A549 (cell line): ENCODE measurements around the gene PES1. TPM values are rescaled to one million over a fixed set of nuclear protein-coding genes. Genes with fewer than 3 reads are reported as not detected.
A peak's percentile ranks its signal among the peaks of the same experiment; 100 is the strongest.

ENCODE experiments used
- ATAC-seq, 2 experiments: fragments of 200-7000 bp in 1 of 2; fragments of >200 bp in 1 of 2; cut with Nextera tagmentation in 1 of 2; cut with Tn5 transposase in 1 of 2; 3 replicates each; pipeline versions ENCODE4 v1.8.0 to v1.9.1; 2018 to 2020; ENCODE audit warnings: mild to moderate bottlenecking in 1 of 2, moderate library complexity in 1 of 2
- CTCF ChIA-PET: fragments of 300-600 bp; sonication (Branson Sonifier 250); formaldehyde crosslinking; extraction: SDS; loops from one replicate; lab custom pipeline; 2021; ENCODE audit warnings: antibody characterized with exemption, inconsistent platforms; lab: Yijun Ruan, JAX
- POLR2A ChIA-PET: fragments of 350-600 bp; formaldehyde crosslinking; extraction: SDS; loops from one replicate; lab custom pipeline; 2021; ENCODE audit warnings: antibody characterized with exemption, inconsistent platforms; lab: Yijun Ruan, JAX
- DNase-seq, 2 experiments: peaks; one replicate each; pipeline versions ENCODE4 v3.0.0 to v3.0.0-alpha.2; 2011 to 2016; ENCODE audit warnings: low read depth in 1 of 2, low spot score in 1 of 2
- FAIRE-seq: peaks from 2 replicates; lab custom pipeline; 2011; peaks lifted over from hg19 to GRCh38; lab: Jason Lieb, UNC
- H3K27ac ChIP-seq, 2 experiments: fragments of >200 bp; sonication (Bioruptor Twin); formaldehyde crosslinking; 3 replicates each; pipeline ENCODE4 v1.5.1; 2016 to 2017
- H3K4me1 ChIP-seq: fragments of >200 bp; sonication (Bioruptor Twin); formaldehyde crosslinking; 3 replicates; pipeline ENCODE4 v1.6.1; 2016
- H3K4me2 ChIP-seq: fragments of >200 bp; sonication (Bioruptor Twin); formaldehyde crosslinking; 3 replicates; pipeline ENCODE4 v1.6.1; 2016
- H3K4me3 ChIP-seq: fragments of >200 bp; sonication (Bioruptor Twin); formaldehyde crosslinking; 3 replicates; pipeline ENCODE4 v1.5.1; 2016
- H3K9me3 ChIP-seq: fragments of >200 bp; sonication (Bioruptor Twin); formaldehyde crosslinking; 3 replicates; pipeline ENCODE4 v1.6.1; 2016
- CBX2 ChIP-seq: fragments of 200-600 bp; sonication (generic); IDR thresholded peaks from 2 replicates; pipeline ENCODE4 v1.6.1; 2016; ENCODE audit warnings: low read depth, mild to moderate bottlenecking, borderline replicate concordance
- CBX8 ChIP-seq: fragments of 200-600 bp; sonication (generic); IDR thresholded peaks from 2 replicates; pipeline ENCODE4 v1.6.1; 2016
- CHD2 ChIP-seq: fragments of 150-350 bp; IDR thresholded peaks from 2 replicates; pipeline ENCODE4 v1.6.1; 2014; ENCODE audit warnings: low read length; ENCODE audit not compliant: partially characterized antibody
- CTCF ChIP-seq: fragments of >200 bp; sonication (Bioruptor Twin); formaldehyde crosslinking; IDR thresholded peaks from 3 replicates; pipeline ENCODE4 v1.5.1; 2016
- E2F6 ChIP-seq: IDR thresholded peaks from 2 replicates; pipeline ENCODE4 v1.6.1; 2012; ENCODE audit warnings: low read depth, borderline replicate concordance
- ELK1 ChIP-seq: fragments of 150-350 bp; IDR thresholded peaks from 2 replicates; pipeline ENCODE4 v1.6.1; 2014; ENCODE audit warnings: low read depth, mild to moderate bottlenecking, low read length
- FOXS1 ChIP-seq: fragments of 250-450 bp; sonication (Bioruptor Pico); IDR thresholded peaks from 2 replicates; pipeline ENCODE4 v1.5.0; 2020; ENCODE audit warnings: mild to moderate bottlenecking, moderate library complexity
- HDAC2 ChIP-seq: fragments of 200-600 bp; sonication (generic); IDR thresholded peaks from 2 replicates; pipeline ENCODE4 v1.6.1; 2016
- MAFK ChIP-seq: fragments of 450-650 bp; IDR thresholded peaks from 2 replicates; pipeline ENCODE4 v1.6.1; 2014; ENCODE audit not compliant: partially characterized antibody
- MYC ChIP-seq: IDR thresholded peaks from 2 replicates; pipeline ENCODE4 v1.6.1; 2012; ENCODE audit warnings: mild to moderate bottlenecking, inconsistent platforms, low read length, improper control_type of control experiment, borderline replicate concordance
- NFE2L2 ChIP-seq: fragments of 150-350 bp; conservative IDR thresholded peaks from 2 replicates; pipeline ENCODE4 v1.6.1; 2014; ENCODE audit warnings: low read length
- NR3C1 ChIP-seq: fragments of >200 bp; sonication (Bioruptor Twin); formaldehyde crosslinking; IDR thresholded peaks from 3 replicates; pipeline ENCODE4 v1.6.1; 2017
- RAD21 ChIP-seq, 2 experiments: fragments of >200 bp in 1 of 2; sonication (Bioruptor Twin) in 1 of 2; formaldehyde crosslinking in 1 of 2; IDR thresholded peaks in 1 of 2; conservative IDR thresholded peaks in 1 of 2; 2 replicates in 1 of 2; 3 replicates in 1 of 2; pipeline ENCODE4 v1.6.1; 2012 to 2018; ENCODE audit warnings: inconsistent platforms in 1 of 2
- RFX5 ChIP-seq: fragments of 450-650 bp; IDR thresholded peaks from 2 replicates; pipeline ENCODE4 v1.7.1; 2014; ENCODE audit warnings: antibody characterized with exemption, mild to moderate bottlenecking, moderate library complexity
- ZSCAN20 ChIP-seq: fragments of 250-450 bp; sonication (Bioruptor Pico); IDR thresholded peaks from 2 replicates; pipeline ENCODE4 v1.8.0; 2022; ENCODE audit warnings: mild to moderate bottlenecking, moderate library complexity
- WGBS: methylation state at CpG from one replicate; pipeline ENCODE4 v1.1.6; 2017; ENCODE audit errors: missing lambda C conversion rate; 5-methylcytosine and 5-hydroxymethylcytosine counted together
- polyA plus RNA-seq, 4 experiments: library from polyadenylated mRNA; depleted of rRNA in 3 of 4; stranded (reverse); fragments of >200 nt; fragmentation: RNase III in 1 of 4; extraction: RNeasy Plus Mini Kit Qiagen cat#74134 plus additional on column Dnase treatment in 1 of 4; gene quantifications; 2 replicates in 3 of 4; 3 replicates in 1 of 4; pipeline ENCODE4 v1.2.3, GENCODE V29; 2011 to 2017
- TF ChIP-seq, protein P1 (sequence below): fragments of 450-650 bp; IDR thresholded peaks from 2 replicates; pipeline ENCODE4 v1.6.1; 2014; ENCODE audit warnings: antibody characterized with exemption

Gene PES1
- polyA plus RNA-seq, 2 of the 4 experiments (the other 2 are of a cell fraction), result 107 to 111 TPM

DNA sequence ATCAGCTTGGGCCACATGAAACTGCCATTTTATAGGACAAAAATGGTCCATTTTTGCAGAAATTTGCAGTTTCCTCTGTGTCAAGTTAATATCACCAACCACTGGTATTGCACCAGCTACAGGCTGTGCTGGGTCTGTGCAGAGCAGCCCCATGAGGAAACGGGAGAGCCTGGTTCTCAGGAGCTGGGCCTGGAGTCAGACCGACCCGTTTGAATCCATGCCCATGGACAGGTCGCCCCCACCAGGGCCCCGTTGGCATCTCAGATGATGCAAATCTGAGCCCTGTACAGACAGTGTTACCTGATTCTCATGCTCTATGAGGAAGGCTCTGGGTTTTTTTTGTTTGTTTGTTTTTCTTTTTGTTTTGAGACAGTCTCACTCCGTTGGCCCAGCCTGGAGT, 35.3 kb downstream of the PES1 start:
- peak; percentile 54 to 78; a peak in 5 of 6 replicates for ATAC-seq
- FAIRE-seq, result no peak
- 60% methylated on average over 6 of the region's 6 CpGs for WGBS
- Histone ChIP-seq H3K4me2 (no peak overlapping the region), H3K27ac (no peak overlapping the region), H3K4me1 (peaks cover 17% of the 10 kb centered on the region), H3K9me3 (no peaks in the 10 kb centered on the region), H3K4me3 (no peak overlapping the region)
- POLR2A ChIA-PET, result no interaction called here
- TF ChIP-seq CHD2 (no peak), HDAC2 (no peak), ELK1 (no peak), CTCF (0 out of 3 replicates have a peak, but pooled peaks have one; percentile 7), RAD21 (conservative IDR thresholded peaks at IDR 0.05 in 1 of 2, IDR thresholded peaks at IDR 0.05 in 1 of 2) (peak in 1 of 2 experiments; percentile 39; a peak in 3 of 5 replicates)
- CTCF ChIA-PET, result interaction anchor here (0.7 to 1.8 kb wide), 5 partner anchors 10 to 268 kb away, joined by 3 to 5 read pairs (median 3); partner anchors contain the start of gene SEC14L6
- peak in 1 of 2 experiments; percentile 43 for DNase-seq

GRCh38 chr22:30555282-30556210, 36.2 kb downstream of the PES1 start:
- WGBS, result 95% methylated on average over 72 of the region's 73 CpGs
- no peak overlapping the region for H3K4me2 ChIP-seq
- no peak overlapping the region for H3K27ac ChIP-seq
- FAIRE-seq (no peak), DNase-seq (no peak), ATAC-seq (peak in 1 of 2 experiments; percentile 33; a peak in 1 of 6 replicates)
- H3K9me3 ChIP-seq, result no peaks in the 10 kb centered on the region
- H3K4me3 ChIP-seq, result no peak overlapping the region
- no peak for TF ChIP-seq CBX8
- no peak for TF ChIP-seq NR3C1
- TF ChIP-seq, protein P1, sequence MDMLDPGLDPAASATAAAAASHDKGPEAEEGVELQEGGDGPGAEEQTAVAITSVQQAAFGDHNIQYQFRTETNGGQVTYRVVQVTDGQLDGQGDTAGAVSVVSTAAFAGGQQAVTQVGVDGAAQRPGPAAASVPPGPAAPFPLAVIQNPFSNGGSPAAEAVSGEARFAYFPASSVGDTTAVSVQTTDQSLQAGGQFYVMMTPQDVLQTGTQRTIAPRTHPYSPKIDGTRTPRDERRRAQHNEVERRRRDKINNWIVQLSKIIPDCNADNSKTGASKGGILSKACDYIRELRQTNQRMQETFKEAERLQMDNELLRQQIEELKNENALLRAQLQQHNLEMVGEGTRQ, result no peak
- peak in 1 of 2 experiments; percentile 22; a peak in 3 of 5 replicates for TF ChIP-seq RAD21 (conservative IDR thresholded peaks at IDR 0.05 in 1 of 2, IDR thresholded peaks at IDR 0.05 in 1 of 2)
- TF ChIP-seq ZSCAN20, result no peak
- ChIA-PET POLR2A (no interaction called here), CTCF (interaction anchor here (0.7 to 1.8 kb wide), 6 partner anchors 17 to 540 kb away, joined by 3 to 5 read pairs (median 3); no protein-coding TSS in a partner anchor)
- H3K4me1 ChIP-seq, result peaks cover 9% of the 10 kb centered on the region

- FAIRE-seq (no peak), ATAC-seq (no peak), DNase-seq (no peak)
- H3K4me3 ChIP-seq, result no peak overlapping the region
- no peak overlapping the region for H3K4me2 ChIP-seq
- WGBS, result 63% methylated on average over 7 of the region's 7 CpGs
- no peak overlapping the region for H3K27ac ChIP-seq
- H3K4me1 ChIP-seq, result no peaks in the 10 kb centered on the region
- ChIA-PET POLR2A (no interaction called here), CTCF (interaction anchor here (1.1 to 1.5 kb wide), 2 partner anchors 19 to 31 kb away, joined by 3 read pairs; no protein-coding TSS in a partner anchor)
- no peaks in the 10 kb centered on the region for H3K9me3 ChIP-seq
- TF ChIP-seq E2F6 (no peak), CBX2 (no peak), NFE2L2 (no peak), RFX5 (no peak), FOXS1 (CRISPR knock-in tag) (no peak), MYC (no peak), MAFK (no peak)
These were observed 37.7 kb downstream of the PES1 start for GRCh38 chr22:30553971-30554370.
